Measurements from ENCODE around the gene MORC2. TPM values are rescaled to one million over a fixed set of nuclear protein-coding genes. Genes with fewer than 3 reads are reported as not detected.

Gene MORC2
- total and polyA plus RNA-seq, 12 donors = 13.9 to 60.1 (median 18.6) TPM

DNA sequence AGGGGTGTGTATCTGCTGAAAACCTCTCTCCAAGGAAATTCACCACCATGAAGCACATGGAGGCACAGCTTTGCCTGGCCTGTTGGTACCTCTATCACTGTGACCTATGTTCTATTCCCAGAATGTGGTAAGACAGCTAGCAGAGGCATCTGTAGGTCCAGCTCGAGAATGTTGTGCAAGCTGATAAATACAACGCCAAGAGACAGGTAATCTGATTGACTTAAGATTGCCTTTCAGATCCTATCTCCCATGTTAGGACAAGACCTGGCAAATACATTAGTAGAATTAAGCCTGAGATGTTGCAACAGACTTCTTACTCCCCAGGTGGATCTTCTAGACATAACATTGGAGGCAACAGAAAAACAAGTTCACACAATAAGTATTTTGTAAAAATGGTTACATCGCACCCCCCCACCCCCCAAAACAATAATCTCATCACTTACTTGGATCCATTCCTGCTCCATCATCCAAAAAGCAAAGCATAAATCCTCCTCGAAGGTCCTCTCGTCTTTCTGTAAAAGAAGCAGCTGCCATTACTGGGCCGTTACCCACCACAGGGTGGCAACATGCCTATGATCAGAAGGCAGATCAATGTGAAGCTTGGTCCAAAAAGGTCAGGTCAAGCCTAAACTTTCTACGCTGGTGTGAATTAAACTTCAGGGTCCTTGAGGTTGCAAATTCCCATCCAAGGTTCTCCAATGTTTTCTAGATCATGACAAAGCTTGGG, 18.5 kb downstream of the MORC2 start:
- intact Hi-C loops (cut with DNase I) = loop anchor here (5.0 to 10.0 kb wide), 2 partner anchors 137 to 195 kb away; partner anchors contain the start of gene PLA2G3 (in 1 of the 2)
- no peaks in the 10 kb centered on the region for H3K27me3 ChIP-seq
- no peak overlapping the region for H3K27ac ChIP-seq
- WGBS, 4 donors = 83 to 89% (median 88%) methylated on average over 6 to 7 of the region's 7 CpGs
- no peak for DNase-seq
- H3K4me3 ChIP-seq = no peak overlapping the region
- H3K9me3 ChIP-seq (replicated peaks in 1 of 3) = no peaks in the 10 kb centered on the region
- TF ChIP-seq, protein P1, sequence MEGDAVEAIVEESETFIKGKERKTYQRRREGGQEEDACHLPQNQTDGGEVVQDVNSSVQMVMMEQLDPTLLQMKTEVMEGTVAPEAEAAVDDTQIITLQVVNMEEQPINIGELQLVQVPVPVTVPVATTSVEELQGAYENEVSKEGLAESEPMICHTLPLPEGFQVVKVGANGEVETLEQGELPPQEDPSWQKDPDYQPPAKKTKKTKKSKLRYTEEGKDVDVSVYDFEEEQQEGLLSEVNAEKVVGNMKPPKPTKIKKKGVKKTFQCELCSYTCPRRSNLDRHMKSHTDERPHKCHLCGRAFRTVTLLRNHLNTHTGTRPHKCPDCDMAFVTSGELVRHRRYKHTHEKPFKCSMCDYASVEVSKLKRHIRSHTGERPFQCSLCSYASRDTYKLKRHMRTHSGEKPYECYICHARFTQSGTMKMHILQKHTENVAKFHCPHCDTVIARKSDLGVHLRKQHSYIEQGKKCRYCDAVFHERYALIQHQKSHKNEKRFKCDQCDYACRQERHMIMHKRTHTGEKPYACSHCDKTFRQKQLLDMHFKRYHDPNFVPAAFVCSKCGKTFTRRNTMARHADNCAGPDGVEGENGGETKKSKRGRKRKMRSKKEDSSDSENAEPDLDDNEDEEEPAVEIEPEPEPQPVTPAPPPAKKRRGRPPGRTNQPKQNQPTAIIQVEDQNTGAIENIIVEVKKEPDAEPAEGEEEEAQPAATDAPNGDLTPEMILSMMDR (IDR thresholded peaks at IDR 0.05) = no peak
- no peak for TF ChIP-seq POLR2A (IDR thresholded peaks at IDR 0.05)
- peaks cover 0 to 51% of the 10 kb centered on the region in 2 donors for H3K36me3 ChIP-seq (replicated peaks in 1 of 2)
- peaks cover 0 to 12% of the 10 kb centered on the region in 2 donors for H3K4me1 ChIP-seq (replicated peaks in 1 of 2)

DNA sequence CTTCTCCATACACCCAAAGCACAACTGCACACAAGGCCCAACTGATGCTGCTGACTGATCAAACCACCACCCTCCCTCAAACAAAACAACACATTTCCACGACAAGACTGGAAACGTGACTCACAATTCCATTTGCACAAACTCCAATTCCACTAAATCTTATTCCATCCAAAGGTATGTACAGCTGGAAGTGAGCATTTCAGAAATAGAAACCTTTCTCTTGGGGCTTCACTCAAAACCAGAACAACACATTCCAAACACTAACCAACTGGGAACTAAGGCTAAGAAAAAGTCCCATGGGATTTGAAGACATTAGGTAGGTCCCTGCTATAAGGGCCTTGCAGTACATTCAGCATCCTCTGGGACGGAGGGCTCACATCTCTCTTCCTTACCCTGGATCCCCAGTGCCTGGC, 19.6 kb downstream of the MORC2 start:
- H3K9me3 ChIP-seq (replicated peaks in 1 of 3) = no peaks in the 10 kb centered on the region
- H3K27ac ChIP-seq = no peak overlapping the region
- H3K4me3 ChIP-seq = no peak overlapping the region
- H3K4me1 ChIP-seq (replicated peaks in 1 of 2) = peaks cover 0 to 12% of the 10 kb centered on the region in 2 donors
- no peak for DNase-seq
- TF ChIP-seq, protein P1 (IDR thresholded peaks at IDR 0.05) = no peak
- no peak for TF ChIP-seq POLR2A (IDR thresholded peaks at IDR 0.05)
- H3K36me3 ChIP-seq (replicated peaks in 1 of 2) = peaks cover 0 to 58% of the 10 kb centered on the region in 2 donors
- intact Hi-C loops (cut with DNase I) = loop anchor here in 1 of 2 donors (10.0 kb wide), 1 partner anchor 196 kb away; the partner anchor contains the start of gene PLA2G3
- H3K27me3 ChIP-seq = no peaks in the 10 kb centered on the region
- WGBS, 4 donors = 67 to 71% (median 69%) methylated on average over 3 of the region's 3 CpGs

DNA sequence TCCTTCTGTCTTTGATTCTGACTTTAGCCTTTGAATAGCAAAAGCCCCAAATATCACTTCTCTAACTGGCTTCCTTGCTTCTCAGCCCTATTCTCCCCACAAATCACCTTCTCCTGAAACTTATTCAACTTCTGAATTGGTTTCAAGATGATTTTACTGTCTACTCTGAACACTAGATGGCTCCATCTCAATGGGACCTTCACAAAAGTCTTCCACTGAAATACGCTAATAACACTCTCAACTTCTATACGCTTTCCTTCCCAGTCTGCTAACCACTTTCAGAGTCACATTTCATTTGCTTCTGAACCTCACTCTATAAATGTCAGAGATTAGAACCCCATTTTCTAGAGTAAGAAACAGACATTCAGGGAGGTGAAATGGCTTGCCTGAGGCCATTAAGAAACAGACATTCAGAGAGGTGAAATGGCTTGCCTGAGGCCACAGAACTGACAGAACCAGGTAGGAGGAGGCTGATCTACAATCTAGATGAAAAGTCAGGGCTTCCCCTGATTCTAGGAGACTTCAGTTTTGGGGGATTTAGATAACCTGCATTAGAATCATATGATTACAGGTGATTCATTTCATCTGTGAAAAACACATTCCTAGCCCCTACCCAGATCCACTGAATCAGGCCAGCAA, 20.6 kb downstream of the MORC2 start:
- TF ChIP-seq, protein P1 (IDR thresholded peaks at IDR 0.05) = peak; percentile 32 to 80 (median 62)
- TF ChIP-seq POLR2A (IDR thresholded peaks at IDR 0.05) = no peak
- Histone ChIP-seq H3K4me1 (replicated peaks in 1 of 2) (peaks cover 0 to 12% of the 10 kb centered on the region in 2 donors), H3K9me3 (replicated peaks in 1 of 3) (no peaks in the 10 kb centered on the region), H3K27me3 (no peaks in the 10 kb centered on the region), H3K27ac (no peak overlapping the region), H3K4me3 (no peak overlapping the region), H3K36me3 (replicated peaks in 1 of 2) (peaks cover 0 to 66% of the 10 kb centered on the region in 2 donors)
- WGBS, 4 donors = 23 to 35% (median 27%) methylated on average over 2 of the region's 2 CpGs
- no peak for DNase-seq
- intact Hi-C loops (cut with DNase I) = loop anchor here in 1 of 2 donors (2.0 to 10.0 kb wide), 2 partner anchors 137 to 197 kb away; partner anchors contain the start of gene PLA2G3

DNA sequence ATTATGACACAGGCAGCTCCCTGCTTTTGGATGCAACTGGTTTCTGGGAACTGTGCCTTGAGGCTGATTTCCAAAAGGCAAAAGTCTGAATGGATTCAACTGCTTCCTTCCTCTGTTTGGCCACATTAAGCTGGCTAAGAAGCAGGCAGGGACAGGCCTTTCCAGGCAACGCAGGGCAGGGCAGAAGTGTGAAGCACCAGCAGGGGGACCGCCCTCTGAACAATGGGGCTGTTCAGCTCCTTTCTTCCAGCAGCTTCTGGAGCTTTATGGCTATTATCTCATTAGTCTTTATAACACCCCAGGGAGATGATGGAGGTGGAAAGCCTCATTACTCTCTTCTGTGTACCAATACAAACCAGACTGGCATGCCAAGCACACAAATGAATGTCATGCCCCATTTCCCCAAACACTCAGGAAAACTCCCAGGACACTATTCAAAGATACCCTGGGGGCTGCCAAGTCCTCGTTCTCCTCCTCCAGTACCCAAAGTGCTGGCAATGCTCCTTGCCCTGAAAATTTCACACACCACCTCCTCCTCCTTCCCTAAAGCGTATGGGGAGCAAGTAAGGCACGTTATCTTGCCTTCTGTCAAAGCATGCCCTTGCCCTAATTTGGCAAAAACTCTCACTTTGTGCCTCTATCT, 21.3 kb downstream of the MORC2 start:
- Histone ChIP-seq H3K36me3 (replicated peaks in 1 of 2) (peaks cover 0 to 73% of the 10 kb centered on the region in 2 donors), H3K27me3 (no peaks in the 10 kb centered on the region), H3K9me3 (replicated peaks in 1 of 3) (no peaks in the 10 kb centered on the region), H3K4me1 (replicated peaks in 1 of 2) (peaks cover 0 to 12% of the 10 kb centered on the region in 2 donors), H3K27ac (peak overlapping the region in 2 of 5 donors; percentile 3 to 31), H3K4me3 (no peak overlapping the region)
- no peak for TF ChIP-seq POLR2A (IDR thresholded peaks at IDR 0.05)
- TF ChIP-seq, protein P1 (IDR thresholded peaks at IDR 0.05) = no peak
- intact Hi-C loops (cut with DNase I) = loop anchor here in 1 of 2 donors (2.0 to 10.0 kb wide), 2 partner anchors 138 to 198 kb away; partner anchors contain the start of gene PLA2G3
- WGBS, 4 donors = 50 to 70% (median 63%) methylated on average over 5 of the region's 5 CpGs
- DNase-seq = no peak

Measured in adrenal gland (tissue), 12 donors.